H9 (cell line): ENCODE measurements around the gene ZFPM1. TPM values are rescaled to one million over a fixed set of nuclear protein-coding genes. Genes with fewer than 3 reads are reported as not detected.

Source experiments
- DNase-seq: peaks from one replicate; pipeline ENCODE4 v3.0.0-alpha.2; 2017
- H2AFZ ChIP-seq: one replicate; pipeline ENCODE4 v1.6.1; 2013; ENCODE audit warnings: mild to moderate bottlenecking, low read length, control low read depth, moderate library complexity
- H2AK5ac ChIP-seq: 2 replicates; pipeline ENCODE4 v1.6.1; 2013; ENCODE audit warnings: low read length, control low read depth, mixed read lengths; ENCODE audit not compliant: insufficient read length
- H2BK120ac ChIP-seq: one replicate; pipeline ENCODE4 v1.6.1; 2013; ENCODE audit warnings: low read depth, mild to moderate bottlenecking, low read length, control low read depth, inconsistent platforms; ENCODE audit not compliant: poor library complexity, severe bottlenecking
- H2BK12ac ChIP-seq: 2 replicates; pipeline ENCODE4 v1.6.1; 2013; ENCODE audit warnings: low read length, control low read depth, mixed read lengths, low read depth; ENCODE audit not compliant: insufficient read length
- H2BK15ac ChIP-seq: 2 replicates; pipeline ENCODE4 v1.6.1; 2013; ENCODE audit warnings: low read depth, low read length, control low read depth
- H2BK20ac ChIP-seq: one replicate; pipeline ENCODE4 v1.6.1; 2013; ENCODE audit warnings: low read depth, mild to moderate bottlenecking, low read length, control low read depth, inconsistent platforms; ENCODE audit not compliant: poor library complexity, severe bottlenecking
- H2BK5ac ChIP-seq: 2 replicates; pipeline ENCODE4 v1.6.1; 2013; ENCODE audit warnings: low read length, control low read depth, mixed read lengths; ENCODE audit not compliant: insufficient read length
- H3K14ac ChIP-seq: 2 replicates; pipeline ENCODE4 v1.6.1; 2013; ENCODE audit warnings: low read length, control low read depth; ENCODE audit not compliant: insufficient read depth
- H3K18ac ChIP-seq: 2 replicates; pipeline ENCODE4 v1.6.1; 2013; ENCODE audit warnings: low read depth, mild to moderate bottlenecking, mixed read lengths, low read length, control low read depth; ENCODE audit not compliant: insufficient read length
- H3K23ac ChIP-seq: 2 replicates; pipeline ENCODE4 v1.6.1; 2013; ENCODE audit warnings: low read length, control low read depth, mixed read lengths, low read depth; ENCODE audit not compliant: insufficient read length
- H3K23me2 ChIP-seq: 2 replicates; pipeline ENCODE4 v1.6.1; 2013; ENCODE audit warnings: low read depth, mild to moderate bottlenecking, mixed read lengths, low read length, control low read depth; ENCODE audit not compliant: insufficient read length, poor library complexity, severe bottlenecking
- H3K27ac ChIP-seq: 2 replicates; pipeline ENCODE4 v1.5.1; 2013; ENCODE audit warnings: low read length, control low read depth, mixed read lengths, low read depth; ENCODE audit not compliant: insufficient read length
- H3K27me3 ChIP-seq: 2 replicates; pipeline ENCODE4 v1.6.1; 2013; ENCODE audit warnings: low read length, control low read depth, inconsistent platforms; ENCODE audit not compliant: insufficient read depth
- H3K4ac ChIP-seq: 2 replicates; pipeline ENCODE4 v1.6.1; 2013; ENCODE audit warnings: low read depth, mild to moderate bottlenecking, control low read depth, inconsistent platforms, low read length, moderate library complexity
- H3K4me1 ChIP-seq: 2 replicates; pipeline ENCODE4 v1.6.1; 2013; ENCODE audit warnings: low read length, control low read depth, inconsistent platforms; ENCODE audit not compliant: insufficient read depth
- H3K4me2 ChIP-seq: 2 replicates; pipeline ENCODE4 v1.6.1; 2013; ENCODE audit warnings: low read length, control low read depth, mixed read lengths; ENCODE audit not compliant: insufficient read length, insufficient read depth
- H3K56ac ChIP-seq: 2 replicates; pipeline ENCODE4 v1.6.1; 2013; ENCODE audit warnings: low read depth, mild to moderate bottlenecking, mixed read lengths, low read length, control low read depth; ENCODE audit not compliant: insufficient read length
- H3K79me1 ChIP-seq: 2 replicates; pipeline ENCODE4 v1.6.1; 2013; ENCODE audit warnings: low read depth, mild to moderate bottlenecking, moderate library complexity, low read length, control low read depth, inconsistent platforms; ENCODE audit not compliant: insufficient read depth, poor library complexity, severe bottlenecking
- H3K79me2 ChIP-seq: 2 replicates; pipeline ENCODE4 v1.6.1; 2013; ENCODE audit warnings: low read length, control low read depth, inconsistent platforms; ENCODE audit not compliant: insufficient read depth
- H3K9ac ChIP-seq: 2 replicates; pipeline ENCODE4 v1.6.1; 2013; ENCODE audit warnings: low read length, control low read depth, mixed read lengths; ENCODE audit not compliant: insufficient read length; ENCODE audit errors: extremely low read depth
- H3K9me3 ChIP-seq: one replicate; pipeline ENCODE4 v1.6.1; 2013; ENCODE audit warnings: low read depth, low read length, inconsistent platforms; ENCODE audit not compliant: control insufficient read depth
- H3T11ph ChIP-seq: one replicate; pipeline ENCODE4 v1.6.1; 2013; ENCODE audit warnings: mild to moderate bottlenecking, low read length, control low read depth, inconsistent platforms
- H4K20me1 ChIP-seq: one replicate; pipeline ENCODE4 v1.6.1; 2013; ENCODE audit not compliant: control insufficient read depth, insufficient read length, insufficient read depth
- H4K5ac ChIP-seq: 2 replicates; pipeline ENCODE4 v1.6.1; 2013; ENCODE audit warnings: low read depth, mild to moderate bottlenecking, mixed read lengths, low read length, control low read depth; ENCODE audit not compliant: insufficient read length
- H4K8ac ChIP-seq: replicated peaks from 2 replicates; pipeline ENCODE4 v1.6.1; 2013; ENCODE audit warnings: low read length, control low read depth, mixed read lengths, low read depth; ENCODE audit not compliant: insufficient read length
- H4K91ac ChIP-seq: 2 replicates; pipeline ENCODE4 v1.6.1; 2013; ENCODE audit warnings: low read depth, mild to moderate bottlenecking, moderate library complexity, mixed read lengths, low read length, control low read depth; ENCODE audit not compliant: insufficient read length
- H3K27ac Mint-ChIP-seq, 3 experiments: 2 replicates in 2 of 3; 3 replicates in 1 of 3; pipeline ENCODE4 v1.8.0; 2020 to 2021; ENCODE audit warnings: mixed read lengths in 3 of 3, mild to moderate bottlenecking in 1 of 3, moderate library complexity in 1 of 3
- H3K27me3 Mint-ChIP-seq: 2 replicates; pipeline ENCODE4 v1.8.0; 2021; ENCODE audit warnings: low read depth, mild to moderate bottlenecking, moderate library complexity, mixed read lengths
- H3K36me3 Mint-ChIP-seq, 3 experiments: 2 replicates in 2 of 3; 3 replicates in 1 of 3; pipeline ENCODE4 v1.8.0; 2020 to 2021; ENCODE audit warnings: low read depth in 3 of 3, mixed read lengths in 3 of 3; ENCODE audit not compliant: insufficient read depth in 1 of 3
- H3K4me1 Mint-ChIP-seq, 2 experiments: 2 replicates each; pipeline ENCODE4 v1.8.0; 2020; ENCODE audit warnings: mixed read lengths in 2 of 2
- H3K4me3 Mint-ChIP-seq, 2 experiments: 2 replicates in 1 of 2; 3 replicates in 1 of 2; pipeline ENCODE4 v1.8.0; 2020 to 2021; ENCODE audit warnings: mild to moderate bottlenecking in 2 of 2, mixed read lengths in 2 of 2, moderate library complexity in 1 of 2
- H3K9me3 Mint-ChIP-seq, 2 experiments: 2 replicates in 1 of 2; 3 replicates in 1 of 2; pipeline ENCODE4 v1.8.0; 2020; ENCODE audit warnings: mild to moderate bottlenecking in 2 of 2, mixed read lengths in 2 of 2, moderate library complexity in 1 of 2
- CTCF ChIP-seq: fragments of 200-600 bp; sonication (generic); conservative IDR thresholded peaks from 3 replicates; pipeline ENCODE4 v1.8.0; 2021; ENCODE audit warnings: antibody characterized with exemption, mild to moderate bottlenecking
- WGBS: extraction: QIAGEN DNeasy Blood & Tissue Kit; methylation state at CpG from one replicate; pipeline ENCODE4 v1.1.7; 2013; ENCODE audit warnings: missing lambda C conversion rate, low lambda C conversion rate, mixed read lengths; ENCODE audit not compliant: insufficient read length; ENCODE audit errors: extremely low coverage; 5-methylcytosine and 5-hydroxymethylcytosine counted together
- total RNA-seq: library from RNA; stranded (reverse); gene quantifications from 2 replicates; pipeline ENCODE4 v1.2.1, GENCODE V29; 2021

Gene ZFPM1
- total RNA-seq, 1 experiment from 2014 or later, result 3.6 TPM

GRCh38 chr16:88416686-88417085 lies 36.4 kb upstream of the ZFPM1 start:
- Histone ChIP-seq H4K20me1 (no peaks in the 10 kb centered on the region), H4K91ac (no peak overlapping the region), H3K23me2 (no peaks in the 10 kb centered on the region), H3K27ac (no peak overlapping the region), H3K56ac (no peak overlapping the region), H3K14ac (no peak overlapping the region), H2AK5ac (no peak overlapping the region), H4K5ac (no peak overlapping the region), H3K4me1 (no peaks in the 10 kb centered on the region), H2AFZ (no peak overlapping the region), H2BK12ac (no peak overlapping the region), H3K79me2 (no peaks in the 10 kb centered on the region), H3K9me3 (no peaks in the 10 kb centered on the region), H2BK5ac (no peak overlapping the region), H2BK15ac (no peak overlapping the region), H2BK20ac (no peak overlapping the region), H3T11ph (no peak overlapping the region), H3K4me2 (no peak overlapping the region), H4K8ac (no peak overlapping the region), H3K23ac (no peak overlapping the region), H3K18ac (no peak overlapping the region), H3K79me1 (no peaks in the 10 kb centered on the region), H3K9ac (no peak overlapping the region), H3K27me3 (no peaks in the 10 kb centered on the region), H3K4ac (no peak overlapping the region), H2BK120ac (no peak overlapping the region)
- WGBS, result no CpG with 5 or more reads among the region's 17 CpGs
- Mint-ChIP-seq H3K27me3 (no peaks in the 10 kb centered on the region; the same call in 1 of the 2 replicates), H3K36me3 (no peaks in the 10 kb centered on the region), H3K4me3 (no peak overlapping the region), H3K9me3 (no peaks in the 10 kb centered on the region), H3K27ac (no peak overlapping the region), H3K4me1 (no peaks in the 10 kb centered on the region)
- DNase-seq, result no peak
- no peak for TF ChIP-seq CTCF
